MM.1S (cell line): ENCODE data around the gene GCK.

Experiments used
- EZH2 ChIP-seq: fragments of 300-600 bp; sonication (generic); optimal IDR thresholded peaks from 2 replicates; pipeline ENCODE3; 2017; ENCODE audit warnings: low read depth, mild to moderate bottlenecking, antibody characterized with exemption, low read length, mixed read lengths
- TF ChIP-seq, protein P1 (sequence below): fragments of 300-600 bp; sonication (generic); IDR thresholded peaks from 2 replicates; pipeline ENCODE4 v1.5.1; 2016; ENCODE audit warnings: antibody characterized with exemption, low read length, mixed read lengths

DNA sequence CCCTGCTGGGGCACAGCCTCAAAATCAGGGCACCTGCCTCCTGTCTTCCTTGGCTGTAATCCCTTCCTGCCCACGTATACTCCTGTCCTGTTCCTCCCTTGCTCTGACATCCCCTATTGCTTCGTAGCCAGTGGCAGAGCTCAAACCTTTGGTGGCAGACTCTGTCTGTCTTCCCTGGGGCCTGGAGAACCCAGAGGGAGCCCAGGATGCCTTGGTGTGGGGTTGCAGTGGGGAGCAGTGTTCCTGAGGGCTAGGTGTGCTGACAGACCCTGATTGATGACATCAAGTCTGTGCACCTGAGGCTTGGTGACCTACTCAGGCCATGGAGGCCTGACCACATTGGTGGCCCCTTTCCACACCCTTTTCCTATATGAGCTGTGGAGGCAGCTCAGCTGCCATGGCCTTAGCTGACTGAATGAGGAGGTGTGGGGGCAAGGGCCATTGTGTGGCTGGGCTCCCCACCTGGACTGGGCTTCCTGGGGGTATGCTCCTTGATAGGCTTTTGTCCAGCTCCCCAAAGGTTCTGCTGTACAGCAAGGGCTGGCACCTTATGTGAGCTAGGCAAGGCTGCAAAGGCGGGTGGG is 5.4 kb upstream of the GCK start:
- TF ChIP-seq EZH2: no peak
- TF ChIP-seq, protein P1, sequence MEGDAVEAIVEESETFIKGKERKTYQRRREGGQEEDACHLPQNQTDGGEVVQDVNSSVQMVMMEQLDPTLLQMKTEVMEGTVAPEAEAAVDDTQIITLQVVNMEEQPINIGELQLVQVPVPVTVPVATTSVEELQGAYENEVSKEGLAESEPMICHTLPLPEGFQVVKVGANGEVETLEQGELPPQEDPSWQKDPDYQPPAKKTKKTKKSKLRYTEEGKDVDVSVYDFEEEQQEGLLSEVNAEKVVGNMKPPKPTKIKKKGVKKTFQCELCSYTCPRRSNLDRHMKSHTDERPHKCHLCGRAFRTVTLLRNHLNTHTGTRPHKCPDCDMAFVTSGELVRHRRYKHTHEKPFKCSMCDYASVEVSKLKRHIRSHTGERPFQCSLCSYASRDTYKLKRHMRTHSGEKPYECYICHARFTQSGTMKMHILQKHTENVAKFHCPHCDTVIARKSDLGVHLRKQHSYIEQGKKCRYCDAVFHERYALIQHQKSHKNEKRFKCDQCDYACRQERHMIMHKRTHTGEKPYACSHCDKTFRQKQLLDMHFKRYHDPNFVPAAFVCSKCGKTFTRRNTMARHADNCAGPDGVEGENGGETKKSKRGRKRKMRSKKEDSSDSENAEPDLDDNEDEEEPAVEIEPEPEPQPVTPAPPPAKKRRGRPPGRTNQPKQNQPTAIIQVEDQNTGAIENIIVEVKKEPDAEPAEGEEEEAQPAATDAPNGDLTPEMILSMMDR: no peak
